HG03108 (cell line): ENCODE measurements around the gene JAML.

ENCODE experiments used
- ATAC-seq: cut with Tn5 transposase; IDR thresholded peaks from one replicate; pipeline ENCODE4 v1.9.1; 2021; ENCODE audit warnings: moderate library complexity; ENCODE audit not compliant: unreplicated experiment

Gene JAML

DNA sequence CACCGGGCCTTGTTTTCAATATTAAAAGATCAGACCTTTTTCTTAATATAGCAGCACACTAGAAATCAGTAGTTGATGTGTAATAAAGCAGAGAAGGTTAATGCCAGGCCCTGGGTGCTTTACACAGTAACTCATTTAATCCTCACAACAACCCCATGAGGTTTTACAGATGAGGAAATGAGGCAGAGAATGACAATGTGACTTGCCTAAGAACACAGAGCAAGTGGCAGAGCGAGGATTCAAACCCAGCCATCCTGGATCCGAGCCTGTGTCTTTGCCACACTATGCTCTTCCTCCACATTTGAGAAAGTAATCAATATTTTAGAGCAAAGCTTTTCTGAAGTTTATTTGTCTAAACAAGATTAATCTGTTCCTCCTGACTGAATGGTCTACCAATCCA is 7.2 kb downstream of the JAML start:
- ATAC-seq, result no peak

DNA sequence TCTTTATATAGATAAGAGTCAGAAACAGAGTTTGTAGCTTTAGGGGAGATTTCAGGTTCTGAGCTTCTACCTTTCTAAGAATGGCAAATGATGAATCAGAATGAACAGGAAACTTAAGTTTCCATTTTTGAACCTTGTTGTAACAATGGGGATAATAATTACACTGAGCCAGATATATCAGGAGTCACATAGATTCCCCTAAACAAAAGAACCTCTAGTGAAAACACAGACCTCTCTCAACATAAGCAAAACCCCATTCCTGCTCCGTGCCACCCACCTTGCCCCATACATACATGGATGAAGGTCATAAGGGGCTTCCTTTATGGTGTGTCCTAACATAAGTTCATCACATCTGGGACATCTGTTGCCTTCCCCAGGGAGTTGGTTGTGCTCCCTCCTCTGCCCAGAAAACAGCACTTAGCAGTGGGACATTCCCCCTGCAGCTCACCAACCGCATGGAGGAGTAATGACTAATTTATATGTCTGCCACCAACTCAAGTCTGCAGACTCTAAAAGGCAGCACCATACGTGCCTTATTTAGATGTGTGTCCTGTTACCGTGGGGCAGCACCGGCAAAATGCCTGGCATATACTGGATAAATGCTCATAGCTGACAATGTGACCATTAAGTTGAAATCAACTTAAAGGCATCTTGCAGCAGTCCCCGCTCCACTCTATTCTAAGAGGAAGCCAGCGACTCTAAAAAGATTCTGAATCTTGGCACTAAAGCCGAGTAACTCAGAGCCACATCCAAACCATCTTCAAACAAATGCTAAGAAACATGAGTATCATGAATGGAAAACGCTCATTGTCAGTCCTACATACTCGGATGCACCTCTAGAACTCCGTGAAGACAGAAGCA is 8.0 kb downstream of the JAML start:
- ATAC-seq, result peak; percentile 57

DNA sequence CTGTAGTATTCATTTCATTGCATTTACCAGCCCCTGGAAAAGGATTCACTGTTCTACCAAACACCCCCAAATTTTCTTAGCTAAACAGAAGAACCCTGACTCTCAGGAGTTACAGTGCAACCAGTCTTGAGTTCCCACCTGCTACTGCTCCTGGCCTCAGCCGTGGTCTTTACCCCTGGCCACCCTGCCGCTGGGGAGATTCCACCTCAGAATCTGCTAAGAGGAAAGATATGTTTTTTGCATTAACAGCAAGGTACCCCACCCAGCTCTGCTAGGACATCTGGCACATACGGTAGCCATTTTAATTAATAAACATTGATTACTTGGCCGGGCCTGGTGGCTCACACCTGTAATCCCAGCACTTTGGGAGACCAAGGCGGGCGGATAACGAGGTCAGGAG is 9.0 kb downstream of the JAML start:
- no peak for ATAC-seq

DNA sequence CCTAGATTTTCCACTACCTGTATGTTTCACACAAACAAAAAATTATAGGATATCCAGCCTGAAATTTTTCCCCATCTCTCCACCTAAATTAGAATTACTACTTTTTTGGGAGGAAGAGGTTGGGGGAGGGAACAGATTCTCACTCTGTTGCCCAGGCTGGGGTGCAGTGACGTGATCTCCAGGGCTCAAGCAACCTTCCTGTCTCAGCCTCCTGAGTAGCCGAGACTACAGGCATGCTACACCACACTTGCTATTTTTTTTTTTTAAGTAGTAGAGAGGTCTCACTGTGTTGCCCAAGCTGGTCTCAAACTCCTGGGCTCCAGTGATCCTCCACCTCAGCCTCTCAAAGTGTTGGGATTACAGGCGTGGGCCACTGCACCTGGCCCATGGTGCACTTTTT is 9.5 kb downstream of the JAML start:
- no peak for ATAC-seq

DNA sequence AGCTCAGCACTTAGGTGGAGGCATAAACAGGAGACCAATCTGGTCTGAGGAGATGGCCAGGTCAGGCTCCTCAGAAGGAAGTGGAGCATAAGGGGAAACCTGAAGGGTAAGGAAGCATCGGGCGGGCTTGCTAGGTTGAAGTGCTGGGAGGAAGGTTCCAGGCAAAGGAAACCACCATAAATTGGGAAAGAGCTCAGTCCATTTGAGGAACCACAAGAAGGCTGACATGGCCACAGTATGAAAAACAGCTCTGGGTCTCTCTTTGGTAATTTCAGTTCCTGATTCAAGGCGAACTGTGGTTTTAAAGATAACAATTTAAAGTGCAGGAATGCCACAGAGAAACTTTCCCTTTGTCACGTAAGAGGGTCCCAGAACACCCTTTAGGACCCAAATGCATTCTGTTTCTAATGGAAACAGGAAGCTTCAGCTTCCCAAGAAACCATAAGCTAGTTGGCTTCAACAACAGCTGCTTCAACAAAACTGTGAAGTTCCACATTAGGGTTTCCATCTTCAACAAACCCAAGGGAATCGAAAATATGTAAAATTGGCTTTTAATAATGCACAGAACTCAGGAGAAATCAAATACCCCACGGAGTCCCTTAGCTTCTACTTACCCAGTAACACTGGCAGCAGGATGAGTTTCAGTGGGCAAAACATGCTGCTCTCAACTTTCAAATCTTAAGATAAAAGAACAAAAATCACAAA is 10.4 kb downstream of the JAML start:
- no peak for ATAC-seq

DNA sequence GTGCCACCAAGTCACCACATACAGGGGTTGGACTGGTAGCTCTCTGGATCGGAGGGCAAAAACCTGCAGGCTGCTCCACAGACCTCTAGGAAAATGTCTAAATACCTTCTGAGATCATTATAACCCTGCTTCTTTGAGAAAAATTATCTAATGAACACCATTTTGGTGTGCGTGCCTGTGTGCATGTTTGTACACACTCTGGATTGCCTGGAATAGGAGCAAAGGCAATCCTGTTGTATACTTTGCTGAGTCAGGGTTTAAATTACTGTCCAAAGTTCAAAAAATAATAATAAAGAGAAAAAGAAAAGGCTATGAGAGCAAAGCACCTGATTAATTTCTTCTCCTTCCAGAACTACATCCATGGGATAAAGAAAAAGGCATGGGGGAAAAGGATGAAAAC is 11.0 kb downstream of the JAML start:
- no peak for ATAC-seq

DNA sequence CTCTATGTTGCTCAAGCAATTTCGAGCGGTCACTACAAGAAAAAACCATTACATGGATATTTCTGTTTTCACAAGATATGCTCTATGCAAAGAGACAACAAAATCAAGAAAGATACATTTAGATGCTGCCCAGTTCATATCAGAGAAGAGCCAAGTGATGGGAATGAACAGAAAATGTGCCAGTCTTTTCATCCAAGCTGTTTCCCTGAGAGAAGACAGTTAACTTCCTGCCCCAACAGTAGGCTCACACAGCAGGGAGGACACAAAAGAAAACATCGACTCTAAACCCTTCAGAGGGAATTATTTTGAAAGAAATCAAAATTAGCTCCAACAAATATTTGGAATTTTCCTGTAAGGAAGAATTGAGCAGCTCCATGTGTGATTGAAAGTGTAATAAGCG is 11.6 kb downstream of the JAML start:
- ATAC-seq, result no peak

DNA sequence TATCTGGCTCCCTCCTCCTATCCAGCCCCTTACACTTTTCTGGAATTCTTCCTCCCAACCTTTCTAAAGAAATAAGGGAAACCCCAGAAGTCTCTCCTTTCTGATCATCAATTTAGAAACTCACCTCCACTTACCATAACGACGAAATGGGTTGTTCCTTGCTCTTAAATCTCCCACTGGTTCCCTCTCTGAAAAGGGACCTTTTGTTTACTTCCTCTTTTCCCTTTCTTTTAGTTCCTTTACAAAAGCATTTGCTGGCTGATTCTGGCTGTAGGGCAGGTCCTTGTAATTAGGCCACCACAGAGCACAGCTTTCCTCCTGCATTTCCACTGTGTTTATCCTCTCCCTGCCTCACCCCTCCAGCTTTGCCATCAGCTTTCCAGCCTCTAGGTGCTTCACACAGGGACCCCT is 12.0 kb downstream of the JAML start:
- ATAC-seq, result no peak

DNA sequence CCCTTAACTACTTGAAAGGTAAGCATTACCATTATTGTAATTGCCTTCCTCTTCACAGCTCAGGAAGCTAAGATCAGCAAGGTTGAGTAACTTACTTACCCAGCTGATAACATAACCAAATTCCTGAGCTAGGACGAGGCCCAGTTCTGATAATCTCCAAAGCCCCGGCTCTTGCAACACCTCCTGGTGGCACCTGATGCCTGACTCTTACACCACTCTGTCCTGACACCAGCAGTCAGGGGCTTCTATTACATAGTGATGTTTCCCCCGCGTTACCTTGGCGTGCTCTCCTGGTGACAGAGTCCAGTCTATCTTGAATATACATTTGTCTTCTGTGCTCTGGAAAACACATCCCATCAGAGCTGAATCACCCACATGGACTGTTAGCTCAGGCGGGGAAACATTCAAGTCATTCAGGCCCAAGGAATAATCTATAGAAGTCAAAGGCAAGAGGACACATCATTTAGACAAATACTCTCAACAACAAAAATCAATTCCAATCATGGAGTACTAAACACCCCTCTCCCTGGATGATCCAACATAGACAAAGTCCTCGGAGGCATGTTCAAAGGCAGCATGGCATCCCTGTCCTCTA is 12.6 kb downstream of the JAML start:
- no peak for ATAC-seq

DNA sequence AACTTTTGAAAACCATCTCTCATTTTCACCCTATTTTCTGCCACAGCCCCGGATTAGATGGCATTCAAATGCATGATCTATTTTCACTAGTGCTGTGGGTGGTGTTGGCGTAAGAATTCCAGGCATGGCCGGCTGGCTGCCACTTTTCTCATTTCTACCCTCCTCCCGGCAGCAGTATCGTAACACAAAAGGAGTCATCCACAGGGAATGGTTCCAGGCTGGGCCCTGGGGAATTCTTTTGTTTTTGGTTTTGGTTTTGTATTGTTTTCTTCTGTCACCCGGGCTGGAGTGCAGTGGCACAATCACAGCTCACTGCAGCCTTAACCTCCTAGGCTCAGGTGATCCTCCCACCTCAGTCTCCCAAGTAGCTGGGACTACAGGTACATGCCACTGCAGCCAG is 13.8 kb downstream of the JAML start:
- ATAC-seq, result no peak

DNA sequence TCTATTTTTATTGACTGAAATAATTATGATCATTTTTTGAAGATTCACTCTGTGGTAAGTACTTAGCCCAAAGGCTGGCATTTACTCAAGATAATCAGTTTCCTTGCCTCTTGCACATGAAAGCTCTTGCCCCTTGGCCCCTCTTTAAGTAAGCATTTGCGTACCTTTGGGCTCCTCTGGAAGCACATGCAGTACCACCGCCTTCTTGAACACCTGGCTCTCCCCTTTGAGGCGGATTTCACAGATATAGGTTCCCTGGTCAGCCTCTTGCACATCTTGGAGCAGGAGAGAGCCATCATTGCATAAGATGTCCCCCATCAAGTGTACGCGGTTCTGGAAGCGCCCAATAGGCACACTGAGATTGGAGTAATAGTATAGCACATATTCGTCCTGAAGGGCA is 14.5 kb downstream of the JAML start:
- no peak for ATAC-seq

DNA sequence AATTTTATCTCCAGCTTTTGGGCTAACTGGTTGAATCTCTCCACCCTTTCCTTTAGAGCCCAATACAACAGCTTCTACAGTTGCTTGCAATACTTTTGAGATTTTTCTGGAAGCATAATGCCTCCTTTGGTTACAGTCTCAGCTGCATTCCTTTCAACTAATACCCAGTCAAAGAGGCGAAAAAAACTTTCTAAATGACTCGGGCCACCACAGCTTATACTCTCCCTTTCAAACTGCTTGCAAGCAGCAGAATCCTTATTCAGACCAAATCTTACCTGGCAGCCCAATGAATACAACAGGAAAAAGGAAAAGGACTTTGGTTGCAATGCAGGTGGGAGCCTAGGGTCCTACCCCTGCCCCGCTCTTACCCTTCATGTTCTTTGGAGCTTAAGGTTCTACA is 15.8 kb downstream of the JAML start:
- ATAC-seq, result no peak

DNA sequence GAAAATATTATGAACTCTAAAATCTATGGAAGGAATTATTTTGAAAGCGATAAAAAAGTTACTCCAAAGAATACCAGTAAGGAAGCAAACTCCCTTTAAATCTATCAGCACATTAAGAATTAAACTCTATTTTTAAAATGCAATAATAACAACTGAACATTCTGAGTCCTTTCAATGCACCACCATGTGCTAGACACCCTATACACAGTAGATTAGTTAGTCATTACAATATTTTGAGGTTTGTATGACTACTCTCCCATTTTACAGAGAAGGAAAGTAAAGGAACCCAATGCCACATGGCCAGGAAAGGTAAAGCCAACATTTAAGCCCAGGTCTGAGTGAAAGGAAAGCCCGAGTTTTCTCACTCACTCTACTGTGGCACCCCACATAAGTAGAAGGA is 17.7 kb downstream of the JAML start:
- ATAC-seq, result no peak

DNA sequence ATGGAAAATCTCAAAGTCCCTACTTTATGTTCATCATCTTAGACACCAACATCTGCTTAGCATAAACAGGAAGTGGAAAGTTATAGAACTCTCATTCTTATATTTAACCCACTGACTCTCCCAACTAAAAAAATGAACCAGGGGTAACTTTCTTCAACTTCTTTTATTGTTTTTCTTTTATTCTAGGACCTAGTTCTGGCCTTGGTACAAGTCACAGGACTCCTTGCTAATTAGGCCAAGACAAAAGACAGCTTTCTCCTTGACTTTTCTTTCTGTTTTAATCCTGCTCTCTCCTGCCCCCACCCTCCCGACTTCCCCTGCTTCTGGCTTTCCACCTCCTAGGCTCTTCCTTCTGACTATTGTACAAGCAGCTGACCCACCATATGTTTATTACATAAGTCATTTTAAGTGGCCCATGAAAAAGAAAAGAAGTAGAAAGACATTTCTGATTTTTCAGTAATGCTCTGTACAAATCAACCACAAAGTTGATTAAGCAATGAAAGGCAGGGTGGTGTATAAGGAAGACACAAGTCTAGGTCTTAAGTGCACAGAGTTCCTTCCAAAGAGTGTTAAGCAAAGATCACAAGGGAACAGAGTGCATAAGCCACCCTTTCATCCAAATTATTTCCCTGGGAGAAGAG is 18.3 kb downstream of the JAML start:
- ATAC-seq, result no peak

DNA sequence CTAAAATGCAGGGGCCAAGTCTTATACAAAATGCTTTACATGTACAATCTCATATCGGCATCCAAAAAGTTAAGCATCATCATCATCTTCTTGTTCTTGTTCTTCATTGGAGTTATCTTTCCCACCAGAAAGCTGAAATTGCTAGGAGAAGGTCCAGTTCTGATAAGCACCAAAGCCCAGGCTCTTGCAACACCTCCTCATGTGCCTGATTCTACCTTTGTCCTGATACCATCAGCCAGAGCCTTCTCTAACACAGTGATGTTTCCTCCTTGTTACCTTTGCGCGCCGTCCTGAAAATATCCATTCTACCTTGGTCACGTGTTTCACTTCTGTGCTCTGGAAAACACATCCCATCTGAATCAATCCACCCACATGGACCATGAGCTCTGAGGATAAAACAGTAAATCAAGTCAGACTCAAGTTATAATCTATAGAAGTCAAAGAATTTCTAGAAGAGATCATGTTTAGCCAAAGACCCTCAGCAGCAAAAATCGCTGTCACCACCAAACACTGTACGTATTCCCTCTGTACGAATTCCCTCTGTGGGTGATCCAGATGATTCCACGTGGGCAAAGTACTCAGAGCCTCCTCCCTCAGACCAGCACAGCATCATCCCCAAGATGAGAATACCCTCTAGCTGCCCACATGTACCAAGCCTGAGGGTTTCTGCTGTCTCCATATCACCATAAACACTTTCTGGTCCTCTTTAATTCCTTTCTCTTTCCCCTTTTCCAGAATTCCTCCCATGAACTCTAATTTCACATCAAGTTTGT is 19.0 kb downstream of the JAML start:
- no peak for ATAC-seq

DNA sequence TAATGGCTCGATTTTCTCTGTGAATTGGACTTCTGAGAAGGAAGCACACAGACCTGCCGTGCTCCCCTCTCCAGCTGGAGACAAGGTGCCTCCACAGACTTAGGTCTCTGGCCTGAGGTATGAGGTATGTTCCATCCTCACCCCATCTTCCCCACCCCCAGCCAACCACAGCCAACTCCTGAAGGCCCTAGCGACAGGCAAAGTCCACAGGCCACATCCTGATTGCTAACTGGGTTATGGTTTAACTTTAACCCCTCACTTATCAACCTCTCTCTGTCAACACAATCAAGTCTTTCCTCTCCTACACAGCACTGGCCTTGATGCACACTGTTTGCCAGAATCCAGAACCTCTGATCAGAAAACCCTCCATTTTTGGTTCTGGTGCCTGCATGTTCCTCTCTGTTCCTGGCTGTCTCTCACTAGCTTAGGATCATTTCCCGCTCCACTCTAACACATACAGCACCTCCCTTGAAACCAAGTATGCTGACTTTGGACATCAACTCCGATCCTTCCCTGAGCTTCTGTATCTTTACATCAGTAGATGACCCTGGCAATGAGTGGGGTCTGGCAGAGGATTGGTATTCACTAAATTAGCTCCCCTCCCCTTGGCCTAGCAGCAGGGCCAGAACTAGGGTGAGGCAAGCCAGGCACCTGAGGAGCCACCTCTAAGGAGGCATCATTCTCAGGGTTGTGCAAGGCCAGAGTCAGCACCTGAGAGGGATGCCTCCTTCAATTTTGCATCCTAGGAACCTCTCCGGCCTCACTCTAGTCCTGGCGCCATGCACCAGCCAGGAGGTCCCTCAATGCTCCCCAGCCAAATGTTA is 22.0 kb downstream of the JAML start:
- ATAC-seq, result peak; percentile 58

DNA sequence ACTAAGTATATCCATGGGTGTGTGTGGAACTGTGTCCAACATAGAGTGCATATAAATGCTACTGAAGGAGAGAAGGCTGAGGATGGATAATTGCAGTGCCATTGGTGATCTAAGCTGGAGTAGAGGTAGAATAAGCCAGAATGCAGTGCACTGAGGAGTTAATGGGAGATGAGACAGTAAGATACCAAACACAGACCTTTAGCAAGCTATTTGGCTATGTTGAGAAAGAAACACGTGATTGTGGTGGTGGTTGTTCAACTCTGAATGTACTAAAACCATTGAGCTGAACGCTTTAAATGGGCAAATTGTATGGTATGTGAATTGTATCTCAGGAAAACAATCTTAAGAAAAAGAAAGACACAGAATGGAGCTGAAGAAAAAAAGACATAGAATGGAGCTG is 22.8 kb downstream of the JAML start:
- ATAC-seq, result no peak

DNA sequence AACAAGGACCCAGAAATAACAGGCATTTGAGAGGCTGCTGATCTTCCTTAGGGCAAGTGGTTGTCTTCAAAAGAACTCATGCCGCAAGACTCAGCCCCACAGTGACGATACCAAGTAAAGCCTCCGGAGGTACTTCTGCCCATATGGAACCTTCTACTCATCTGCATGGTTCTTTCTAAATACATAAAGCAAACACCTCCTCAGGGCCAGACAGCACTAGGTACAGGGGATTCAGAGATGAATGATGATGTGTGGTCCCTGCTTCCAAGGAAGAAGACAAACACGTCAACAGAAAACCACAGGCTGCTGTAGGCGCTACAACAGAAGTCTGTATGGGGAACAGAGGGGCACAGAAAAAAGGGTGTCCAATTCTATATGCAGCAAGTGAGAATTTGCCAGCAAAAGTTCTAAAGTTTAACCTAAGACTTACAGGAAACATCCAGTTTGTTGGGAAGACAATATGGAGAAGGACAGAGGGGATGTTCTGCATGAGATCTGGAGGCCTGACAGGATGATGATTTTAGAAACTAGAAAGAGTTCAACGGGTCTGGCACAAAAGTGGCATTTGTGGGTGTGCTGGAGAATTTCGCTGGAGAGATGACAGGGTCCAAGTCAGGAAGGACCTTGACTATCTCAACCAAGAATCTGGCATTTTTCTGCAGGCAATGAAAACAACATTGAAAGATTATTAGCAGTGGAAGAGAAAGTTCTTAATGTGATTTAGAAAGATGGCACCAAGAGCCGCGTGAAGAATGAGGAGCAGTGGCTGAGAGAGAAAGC is 23.7 kb downstream of the JAML start:
- no peak for ATAC-seq

DNA sequence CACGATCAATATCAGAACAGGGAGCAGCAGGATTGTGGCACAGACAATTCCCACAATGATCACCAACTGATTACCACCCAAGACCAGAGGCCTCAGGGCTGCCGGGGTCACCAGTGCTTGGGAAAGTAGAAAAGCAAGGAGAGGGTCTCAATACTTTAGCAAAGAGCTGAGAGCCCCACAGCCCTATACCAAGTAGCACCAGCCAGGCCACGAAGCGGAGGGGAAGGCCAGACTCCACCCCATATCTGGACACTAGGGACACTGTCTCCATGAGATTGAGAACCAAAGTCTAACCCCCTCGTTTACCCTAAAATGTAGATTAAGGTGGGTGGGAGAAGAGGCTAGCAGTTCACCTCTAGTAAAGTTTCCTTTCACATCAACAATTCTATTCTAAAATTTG is 24.3 kb downstream of the JAML start:
- no peak for ATAC-seq
